GM19351 (cell line): ENCODE results near the gene PSMD6.
A peak's percentile ranks its signal among the peaks of the same experiment; 100 is the strongest.

ENCODE experiments used
- ATAC-seq: cut with Tn5 transposase; IDR thresholded peaks from one replicate; pipeline ENCODE4 v1.9.1; 2021; ENCODE audit warnings: mild to moderate bottlenecking, moderate library complexity; ENCODE audit not compliant: unreplicated experiment

Gene PSMD6

GRCh38 chr3:64023187-64023860, at the start of gene PSMD6:
Gene PSMD6 (minus strand): TSS chr3:64023494. CDS start chr3:64023419, 75 bp downstream.
- peak; percentile 95 for ATAC-seq

- no peak for ATAC-seq
These were observed 48.8 kb upstream of the PSMD6 start for GRCh38 chr3:64072126-64072525.

- no peak for ATAC-seq
These were observed 47.4 kb upstream of the PSMD6 start for GRCh38 chr3:64070704-64071103.

- ATAC-seq, result no peak
These were observed 44.4 kb upstream of the PSMD6 start for GRCh38 chr3:64067506-64068346.

GRCh38 chr3:64064804-64065203, 41.5 kb upstream of the PSMD6 start:
- no peak for ATAC-seq

GRCh38 chr3:64063983-64064438, 40.7 kb upstream of the PSMD6 start:
- ATAC-seq, result no peak

- ATAC-seq, result no peak
These were observed 40.1 kb upstream of the PSMD6 start for GRCh38 chr3:64063207-64063982.

GRCh38 chr3:64061628-64062027, 38.3 kb upstream of the PSMD6 start:
- ATAC-seq, result no peak

- ATAC-seq, result no peak
These were observed 36.3 kb upstream of the PSMD6 start for GRCh38 chr3:64059484-64060175.

GRCh38 chr3:64058566-64058965, 35.3 kb upstream of the PSMD6 start:
- ATAC-seq, result no peak

GRCh38 chr3:64057231-64057630, 33.9 kb upstream of the PSMD6 start:
- no peak for ATAC-seq

- ATAC-seq, result no peak
These were observed 33.4 kb upstream of the PSMD6 start for GRCh38 chr3:64056606-64057180.

GRCh38 chr3:64055076-64055475, 31.8 kb upstream of the PSMD6 start:
- ATAC-seq, result no peak

- no peak for ATAC-seq
These were observed 31.2 kb upstream of the PSMD6 start for GRCh38 chr3:64054488-64054887.

GRCh38 chr3:64053581-64053980, 30.3 kb upstream of the PSMD6 start:
- no peak for ATAC-seq

GRCh38 chr3:64053117-64053516, 29.8 kb upstream of the PSMD6 start:
- ATAC-seq, result no peak

- ATAC-seq, result no peak
These were observed 26.5 kb upstream of the PSMD6 start for GRCh38 chr3:64049832-64050231.

- ATAC-seq, result no peak
These were observed 25.8 kb upstream of the PSMD6 start for GRCh38 chr3:64049136-64049535.

- ATAC-seq, result no peak
These were observed 25.4 kb upstream of the PSMD6 start for GRCh38 chr3:64048631-64049061.

GRCh38 chr3:64047787-64048186, 24.5 kb upstream of the PSMD6 start:
- no peak for ATAC-seq
